GM21619 (cell line): Measurements from ENCODE around the gene GDI1.
A peak's percentile ranks its signal among the peaks of the same experiment; 100 is the strongest.
"Not testable (repeated sequence)": the region's sequence is repeated elsewhere in the genome, so short reads cannot be mapped to it uniquely, and the experiment has no call there.

Experiments used
- ATAC-seq: cut with Tn5 transposase; IDR thresholded peaks from one replicate; pipeline ENCODE4 v1.9.1; 2021; ENCODE audit not compliant: unreplicated experiment

Gene GDI1

DNA sequence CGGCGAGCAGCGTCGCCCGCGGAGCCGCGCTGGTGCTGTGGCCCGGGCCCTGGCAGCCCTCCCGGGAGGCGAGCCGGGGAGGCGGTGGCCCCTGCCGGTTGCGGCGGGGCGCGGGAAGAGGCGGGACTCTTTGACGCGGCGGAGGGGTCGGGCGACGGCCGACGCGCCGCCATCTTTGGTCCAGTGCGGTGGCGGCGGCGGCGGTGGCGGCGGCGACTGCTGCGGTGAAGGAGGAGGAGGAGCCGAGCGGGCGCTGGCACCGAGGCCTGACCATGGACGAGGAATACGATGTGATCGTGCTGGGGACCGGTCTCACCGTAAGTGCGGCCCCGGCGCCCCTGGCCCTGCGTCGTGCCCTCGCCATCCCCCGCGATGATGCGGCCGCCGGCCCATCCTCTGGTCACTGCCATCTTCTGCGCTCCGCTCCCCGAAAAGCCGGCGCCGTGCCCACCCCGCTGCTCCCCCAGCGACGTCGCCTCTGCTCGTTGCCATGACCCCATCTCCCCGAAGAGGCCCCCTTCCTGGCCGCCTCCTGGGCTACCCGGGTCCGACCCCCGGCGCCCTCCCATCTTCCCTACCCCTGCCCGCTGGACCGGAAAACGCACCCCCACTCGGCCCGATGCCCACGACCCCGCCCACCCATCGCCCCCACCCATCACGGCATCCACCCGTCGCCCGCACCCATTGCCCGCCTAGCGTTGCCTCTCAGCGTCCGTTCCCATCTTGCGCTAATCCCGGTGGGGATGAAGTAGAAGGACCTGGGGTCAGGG, at the start of gene GDI1:
Gene GDI1, plus strand, starts transcription at position 172 of the 770 bp plus-strand sequence. Its CDS starts 101 bp downstream, at position 273.
- ATAC-seq, result peak; percentile 46

DNA sequence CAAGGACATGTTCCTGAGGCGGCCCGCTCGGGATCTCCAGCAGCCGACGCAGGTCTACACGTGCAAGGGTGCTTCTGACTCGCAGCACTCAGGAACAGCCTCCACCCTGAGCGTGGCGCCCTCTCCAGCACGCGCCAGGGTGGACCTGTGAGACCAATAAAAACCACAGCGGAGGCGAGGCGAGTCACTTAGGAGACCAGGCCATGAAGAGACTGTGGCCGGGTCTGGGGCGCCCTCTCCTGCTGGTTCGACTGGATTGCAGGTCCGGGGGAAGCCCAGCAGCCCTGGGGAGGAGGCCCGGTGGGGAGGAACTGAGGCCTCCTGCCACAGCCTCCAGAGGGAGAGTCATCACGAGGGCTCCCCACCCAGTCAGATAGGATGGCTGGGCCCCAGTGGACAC, 48.9 kb upstream of the GDI1 start:
- ATAC-seq, result peak; percentile 23

DNA sequence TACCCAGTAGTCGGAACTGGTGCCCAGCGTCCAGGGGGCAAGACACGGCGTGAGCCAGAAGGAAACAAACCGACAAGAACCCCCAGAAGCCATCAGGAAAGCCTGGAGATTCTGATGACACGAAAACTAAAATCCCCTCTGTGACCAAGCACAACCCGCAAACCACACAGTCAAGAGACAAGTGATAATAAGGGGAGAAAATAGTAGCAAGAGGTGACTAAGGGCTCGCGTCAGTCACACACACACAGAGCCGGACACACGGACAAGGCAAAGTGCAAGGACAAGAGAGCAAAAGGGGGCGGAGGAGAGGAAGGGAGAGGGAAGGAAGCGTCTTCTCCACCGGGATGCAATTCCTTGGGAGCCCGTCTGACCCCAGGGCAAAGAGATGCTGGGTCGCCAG, 48.3 kb upstream of the GDI1 start:
- ATAC-seq, result not testable (repeated sequence)

- ATAC-seq, result peak; percentile 70
Measured at GRCh38 chrX:154389812-154390747, 46.9 kb upstream of the GDI1 start.

- not testable (repeated sequence) for ATAC-seq
Measured at GRCh38 chrX:154396363-154396762, 40.6 kb upstream of the GDI1 start.

GRCh38 chrX:154396973-154397887, 39.7 kb upstream of the GDI1 start:
- peak; percentile 58 for ATAC-seq

GRCh38 chrX:154397888-154398667, 38.9 kb upstream of the GDI1 start, which contains the start of gene RPL10:
RPL10 (plus strand) TSS chrX:154398377; CDS start chrX:154398520, 143 bp downstream.
- ATAC-seq, result peak; percentile 76

DNA sequence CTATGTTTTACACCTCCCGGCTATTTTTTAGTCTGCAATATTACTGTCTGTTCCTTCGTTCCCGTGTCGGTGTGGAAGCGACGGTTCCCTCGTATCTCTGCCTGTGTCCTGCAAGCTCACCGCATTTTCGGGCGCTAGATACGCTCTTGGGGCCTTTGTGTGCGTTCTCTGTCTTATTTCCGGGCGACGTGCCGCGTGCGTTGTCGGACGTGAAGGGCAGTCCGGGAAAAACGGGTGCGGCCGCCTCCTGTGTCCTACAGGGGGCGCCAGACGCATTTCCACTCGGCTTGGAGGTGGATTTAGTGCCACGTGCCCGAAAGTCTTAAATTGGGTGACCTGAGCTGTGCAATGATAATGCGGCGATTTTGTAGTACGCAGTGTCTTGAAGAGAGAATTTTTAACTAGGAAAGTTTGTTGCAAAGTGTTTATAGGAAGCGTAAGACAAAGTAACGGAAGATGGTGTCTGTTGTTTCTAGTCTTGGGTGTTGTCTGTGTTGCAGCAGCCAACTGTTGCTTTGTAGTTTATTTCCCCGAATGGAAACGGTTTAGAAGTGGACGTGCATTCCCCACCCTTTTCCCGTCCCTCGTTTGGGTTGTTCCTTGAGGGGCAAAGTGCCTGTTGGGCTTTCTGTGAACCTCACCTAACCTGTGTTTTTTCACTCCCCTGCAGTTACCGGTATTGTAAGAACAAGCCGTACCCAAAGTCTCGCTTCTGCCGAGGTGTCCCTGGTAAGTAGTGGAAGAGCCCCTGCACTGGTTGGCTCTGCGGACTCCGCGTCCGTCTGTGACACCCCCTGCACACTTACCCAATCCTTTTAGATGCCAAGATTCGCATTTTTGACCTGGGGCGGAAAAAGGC, 38.1 kb upstream of the GDI1 start:
- peak; percentile 28 for ATAC-seq

- ATAC-seq, result no peak
Measured at GRCh38 chrX:154399527-154400368, 37.2 kb upstream of the GDI1 start.

GRCh38 chrX:154400369-154400817, 36.6 kb upstream of the GDI1 start:
- not testable (repeated sequence) for ATAC-seq

DNA sequence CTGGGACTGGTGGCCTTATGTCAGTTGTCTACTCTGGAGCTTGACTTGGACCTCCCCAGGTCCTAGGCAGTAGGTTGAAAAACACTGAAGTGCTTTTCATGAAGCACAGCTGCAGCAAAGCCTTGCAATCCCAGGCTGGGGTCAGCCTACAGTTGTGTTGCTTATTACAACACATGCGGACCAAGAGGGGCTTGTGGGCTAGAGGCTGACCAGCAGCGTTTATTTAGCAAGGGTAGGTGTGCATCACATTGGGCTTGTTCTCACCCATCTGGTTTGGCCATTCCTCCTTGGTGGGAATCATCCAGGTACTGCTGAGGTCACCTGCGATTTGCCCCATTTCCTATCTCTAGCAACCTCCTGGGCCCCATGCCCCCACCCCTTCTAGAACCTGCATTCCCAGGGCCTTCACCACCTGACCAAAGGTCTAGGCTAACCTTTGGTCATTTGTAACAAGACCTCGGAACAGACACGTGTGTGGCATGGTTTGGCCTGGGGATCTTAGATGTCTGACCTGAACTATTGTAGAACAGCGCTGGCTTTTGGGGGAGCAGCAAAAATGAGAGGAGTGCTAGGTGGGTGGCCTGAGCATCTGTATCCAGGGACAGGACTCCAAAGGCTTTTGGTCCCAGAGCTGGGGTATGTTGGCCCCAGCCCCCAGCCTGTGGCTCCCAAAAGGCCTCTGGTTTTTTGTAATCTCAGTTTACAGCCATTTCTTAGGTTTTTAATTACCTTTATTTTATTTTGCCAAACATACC, 35.7 kb upstream of the GDI1 start:
- ATAC-seq, result no peak

DNA sequence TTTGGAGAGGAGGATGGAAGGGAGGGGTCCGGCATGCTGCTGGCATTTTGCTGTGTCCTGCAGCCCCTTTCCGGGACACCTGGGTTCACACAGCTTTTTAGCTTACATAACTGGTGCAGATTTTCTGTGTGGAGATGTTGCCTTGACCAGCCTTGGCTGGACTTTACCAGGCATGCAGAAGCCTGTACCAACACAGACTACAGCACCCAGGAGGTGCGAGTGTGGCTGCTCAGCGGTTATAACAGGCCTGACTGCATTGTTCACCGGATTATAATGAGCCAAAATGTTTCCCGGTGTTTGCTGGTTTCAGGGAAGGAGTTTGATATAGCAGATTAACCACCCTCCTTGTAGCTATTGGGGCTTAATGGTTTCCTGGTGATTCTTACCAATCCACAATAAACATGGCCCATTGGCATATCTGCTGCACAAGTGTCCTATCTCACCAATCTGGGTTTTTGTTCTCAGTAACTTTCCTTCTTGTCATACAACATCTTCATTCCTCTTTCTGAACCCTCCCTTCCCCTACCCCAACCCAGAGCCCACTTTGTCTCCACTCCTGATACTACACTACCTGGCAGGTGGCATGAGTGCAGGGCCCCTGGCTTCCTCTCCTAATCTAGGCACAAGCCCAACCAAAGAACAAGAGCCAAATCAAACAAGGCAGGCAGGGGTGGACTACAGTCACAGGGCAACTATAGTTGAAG, 34.9 kb upstream of the GDI1 start:
- ATAC-seq, result no peak

DNA sequence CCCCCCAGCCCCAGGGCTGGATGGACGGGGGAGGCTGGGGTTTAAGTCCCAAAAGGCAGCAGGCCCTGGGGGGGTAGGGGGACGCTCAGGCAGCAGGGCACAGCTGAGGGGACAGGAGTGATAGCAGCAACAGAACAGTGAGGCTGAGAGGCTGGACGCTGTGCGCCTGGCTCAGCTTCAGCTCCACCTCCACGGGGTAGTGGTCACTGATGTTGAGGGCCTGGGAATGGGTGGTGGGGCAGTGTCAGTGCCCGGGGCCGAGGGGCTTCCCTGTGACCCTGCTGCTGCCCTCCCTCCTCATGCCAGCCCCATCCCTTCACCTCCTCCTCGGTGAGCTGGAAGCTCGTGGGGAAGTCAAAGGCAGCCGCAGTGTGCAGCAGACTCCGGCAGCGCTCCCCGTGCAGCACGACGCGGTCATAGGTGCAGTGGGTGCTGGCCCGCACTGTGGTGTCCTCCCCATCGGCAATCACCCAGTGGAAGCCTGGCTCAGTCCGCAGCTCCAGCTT, 34.3 kb upstream of the GDI1 start:
- no peak for ATAC-seq

DNA sequence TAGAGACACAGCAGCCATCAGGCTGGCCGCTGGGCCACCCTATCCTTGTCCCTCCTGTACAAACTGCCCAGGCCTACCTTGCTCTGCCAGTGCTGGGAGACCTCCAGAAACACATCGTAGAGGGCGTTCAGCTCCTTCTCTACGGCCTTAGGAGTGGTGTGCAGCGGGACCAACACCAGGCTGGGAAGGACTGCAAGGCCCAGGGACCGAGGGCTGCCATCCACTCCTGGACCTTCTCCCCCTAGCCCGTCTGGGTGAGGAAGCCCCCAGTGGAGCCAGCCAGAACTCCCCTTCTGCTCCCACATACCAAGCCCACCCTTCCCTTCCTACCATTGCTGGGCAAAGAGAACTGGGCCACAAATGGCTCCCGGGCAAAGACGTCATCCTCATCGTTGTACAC, 33.8 kb upstream of the GDI1 start:
- ATAC-seq, result no peak

GRCh38 chrX:154403858-154404257, 33.1 kb upstream of the GDI1 start:
- ATAC-seq, result no peak

DNA sequence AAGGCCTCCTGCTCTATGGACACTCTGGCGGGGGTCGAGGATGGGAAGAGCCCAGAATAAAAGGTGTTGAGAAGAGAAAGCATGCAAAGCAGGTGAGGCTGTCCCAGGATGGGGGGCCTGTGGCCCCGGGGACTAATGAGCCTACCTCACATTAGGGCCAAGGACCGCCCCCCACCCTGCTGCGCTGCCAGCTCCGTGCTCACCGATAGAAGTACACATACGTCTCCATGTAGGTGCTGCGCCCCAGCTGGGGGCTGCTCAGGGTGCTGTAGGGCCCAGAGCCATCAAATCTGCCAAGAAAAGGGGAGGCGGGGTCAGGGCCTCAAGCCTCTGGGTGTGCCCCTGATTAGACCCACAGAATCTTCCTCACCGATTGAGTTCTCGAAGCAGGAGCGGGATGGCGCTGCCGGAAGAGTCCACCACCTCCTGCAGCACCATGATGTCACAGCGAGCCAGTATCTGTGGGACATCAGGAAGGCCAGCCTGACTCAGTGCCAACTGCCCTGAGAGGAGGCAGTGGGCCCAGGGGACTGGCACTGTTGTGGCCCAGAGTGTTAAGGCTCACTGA, 32.2 kb upstream of the GDI1 start:
- ATAC-seq, result no peak
